ENCODE data around the gene SMCO2. TPM values are rescaled to one million over a fixed set of nuclear protein-coding genes. Genes with fewer than 3 reads are reported as not detected.

Gene SMCO2
- total RNA-seq (under 1 TPM in 1 of 2 donors, not detected in 1; 0.31 TPM), polyA plus RNA-seq (under 1 TPM; 0.16 to 0.33 TPM)
- long read RNA-seq, donor 1, result 0 reads
- long read RNA-seq, donor 2, result 0 reads
- long read RNA-seq, donor 3, result 0 reads
- long read RNA-seq, donor 4, result 0 reads
- long read RNA-seq, donor 5, partial matches to known transcripts, result 0 of 1 reads
- long read RNA-seq, donor 5, other reads (novel, unspliced or antisense), result 0 of 1 reads

DNA sequence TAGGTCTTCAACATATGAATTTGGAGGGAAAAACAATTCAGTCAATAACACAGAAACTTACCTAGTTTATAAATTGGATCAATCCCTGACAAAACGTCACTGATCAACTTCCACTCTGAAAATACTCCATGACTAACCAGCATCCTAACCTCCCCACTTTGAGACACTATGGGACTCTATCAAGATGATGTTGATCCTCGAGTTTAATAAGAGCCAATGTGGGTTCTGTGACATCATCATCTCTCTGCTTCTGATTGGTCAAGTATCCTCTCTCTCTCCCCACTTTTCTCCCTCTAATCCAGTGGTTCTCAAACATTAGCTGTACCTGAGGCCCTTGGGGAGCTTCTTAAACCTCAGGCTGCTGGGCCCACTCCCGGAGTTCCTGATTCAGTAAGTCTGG, at the start of gene SMCO2:
TSS of gene SMCO2 (plus strand) at position 301 of the 400 bp plus-strand sequence. CDS start 23,896 bp downstream, outside the sequence.
- ATAC-seq (ENCODE audit: insufficient read depth, low FRiP score) (no peak), DNase-seq (no peak)
- TF ChIP-seq, protein P1, sequence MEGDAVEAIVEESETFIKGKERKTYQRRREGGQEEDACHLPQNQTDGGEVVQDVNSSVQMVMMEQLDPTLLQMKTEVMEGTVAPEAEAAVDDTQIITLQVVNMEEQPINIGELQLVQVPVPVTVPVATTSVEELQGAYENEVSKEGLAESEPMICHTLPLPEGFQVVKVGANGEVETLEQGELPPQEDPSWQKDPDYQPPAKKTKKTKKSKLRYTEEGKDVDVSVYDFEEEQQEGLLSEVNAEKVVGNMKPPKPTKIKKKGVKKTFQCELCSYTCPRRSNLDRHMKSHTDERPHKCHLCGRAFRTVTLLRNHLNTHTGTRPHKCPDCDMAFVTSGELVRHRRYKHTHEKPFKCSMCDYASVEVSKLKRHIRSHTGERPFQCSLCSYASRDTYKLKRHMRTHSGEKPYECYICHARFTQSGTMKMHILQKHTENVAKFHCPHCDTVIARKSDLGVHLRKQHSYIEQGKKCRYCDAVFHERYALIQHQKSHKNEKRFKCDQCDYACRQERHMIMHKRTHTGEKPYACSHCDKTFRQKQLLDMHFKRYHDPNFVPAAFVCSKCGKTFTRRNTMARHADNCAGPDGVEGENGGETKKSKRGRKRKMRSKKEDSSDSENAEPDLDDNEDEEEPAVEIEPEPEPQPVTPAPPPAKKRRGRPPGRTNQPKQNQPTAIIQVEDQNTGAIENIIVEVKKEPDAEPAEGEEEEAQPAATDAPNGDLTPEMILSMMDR (IDR thresholded peaks at IDR 0.05; ENCODE audit: control extremely low read depth, extremely low read depth), result no peak
- H3K9ac ChIP-seq (ENCODE audit: insufficient read depth in 1 of 2, low read length in 2 of 2), result no peak within 1 kb of the TSS
- 93 to 99% methylated on average over 3 of the region's 3 CpGs for WGBS, 2 donors
- H3K27me3 ChIP-seq (ENCODE audit: control insufficient read depth in 3 of 3, insufficient read depth in 3 of 3, low read length in 2 of 3), result no peaks in the 10 kb centered on the region
- no peak within 1 kb of the TSS for H3K27ac ChIP-seq (ENCODE audit: low read depth in 1 of 2, low read length in 1 of 2)
- H3K4me3 ChIP-seq, result no peak within 1 kb of the TSS
- no peaks in the 10 kb centered on the region for H3K36me3 ChIP-seq (ENCODE audit: control insufficient read depth in 4 of 4, insufficient read depth in 4 of 4, low read length in 4 of 4)
- H3K4me1 ChIP-seq (ENCODE audit: control insufficient read depth in 5 of 5, insufficient read depth in 5 of 5, low read length in 5 of 5), result peaks cover 0 to 6% (median 0%) of the 10 kb centered on the region in 5 donors
- peaks cover 0 to 4% (median 2%) of the 10 kb centered on the region in 4 donors for H3K9me3 ChIP-seq (ENCODE audit: control insufficient read depth in 4 of 4, insufficient read depth in 3 of 4, low read length in 3 of 4)

GRCh38 chr12:27398466-27398865, 48.1 kb upstream of the SMCO2 start:
- 57 to 79% methylated on average over 2 of the region's 2 CpGs for WGBS, 2 donors
- no peaks in the 10 kb centered on the region for H3K36me3 ChIP-seq (ENCODE audit: control insufficient read depth in 4 of 4, insufficient read depth in 4 of 4, low read length in 4 of 4)

DNA sequence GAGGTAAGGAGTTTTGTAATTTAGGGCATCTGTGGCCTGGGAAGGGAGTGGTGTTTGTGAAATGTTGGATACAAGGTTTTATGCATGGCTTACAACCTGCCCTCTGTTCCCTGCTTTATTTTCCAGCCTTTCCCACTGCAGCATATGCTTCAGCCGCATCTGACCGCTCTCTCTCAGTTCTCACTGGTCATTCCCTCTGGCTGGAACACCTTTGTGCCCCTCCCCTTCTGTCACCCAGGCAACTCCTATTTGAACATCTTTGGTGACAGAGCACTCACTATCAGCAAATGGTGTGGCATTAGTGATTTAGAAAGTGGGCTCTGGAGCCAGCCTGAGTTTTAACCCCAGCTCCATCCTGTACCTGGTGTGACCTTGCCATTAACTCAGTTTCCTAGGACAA, 47.5 kb upstream of the SMCO2 start:
- Histone ChIP-seq H3K27me3 (ENCODE audit: control insufficient read depth in 3 of 3, insufficient read depth in 3 of 3, low read length in 2 of 3) (no peaks in the 10 kb centered on the region), H3K4me3 (no peak overlapping the region), H3K9me3 (ENCODE audit: control insufficient read depth in 4 of 4, insufficient read depth in 3 of 4, low read length in 3 of 4) (no peaks in the 10 kb centered on the region), H3K27ac (ENCODE audit: low read depth in 1 of 2, low read length in 1 of 2) (no peak overlapping the region), H3K36me3 (ENCODE audit: control insufficient read depth in 4 of 4, insufficient read depth in 4 of 4, low read length in 4 of 4) (no peaks in the 10 kb centered on the region), H3K9ac (ENCODE audit: insufficient read depth in 1 of 2, low read length in 2 of 2) (no peak overlapping the region), H3K4me1 (ENCODE audit: control insufficient read depth in 5 of 5, insufficient read depth in 5 of 5, low read length in 5 of 5) (peaks cover 0 to 4% (median 0%) of the 10 kb centered on the region in 5 donors)
- no peak for ATAC-seq (ENCODE audit: insufficient read depth, low FRiP score)
- WGBS, 2 donors, result 93 to 100% methylated on average over 2 of the region's 2 CpGs
- TF ChIP-seq, protein P1 (IDR thresholded peaks at IDR 0.05; ENCODE audit: control extremely low read depth, extremely low read depth), result no peak
- DNase-seq, result no peak

More at GRCh38 chr12:27398466-27398865, 48.1 kb upstream of the SMCO2 start:
- Histone ChIP-seq H3K9ac (ENCODE audit: insufficient read depth in 1 of 2, low read length in 2 of 2) (no peak overlapping the region), H3K27ac (ENCODE audit: low read depth in 1 of 2, low read length in 1 of 2) (no peak overlapping the region), H3K4me3 (no peak overlapping the region), H3K4me1 (ENCODE audit: control insufficient read depth in 5 of 5, insufficient read depth in 5 of 5, low read length in 5 of 5) (peaks cover 0 to 4% (median 0%) of the 10 kb centered on the region in 5 donors), H3K27me3 (ENCODE audit: control insufficient read depth in 3 of 3, insufficient read depth in 3 of 3, low read length in 2 of 3) (no peaks in the 10 kb centered on the region), H3K9me3 (ENCODE audit: control insufficient read depth in 4 of 4, insufficient read depth in 3 of 4, low read length in 3 of 4) (no peaks in the 10 kb centered on the region)
- ATAC-seq (ENCODE audit: insufficient read depth, low FRiP score) (no peak), DNase-seq (peak in 1 of 3 donors; percentile 7)
- TF ChIP-seq, protein P1 (IDR thresholded peaks at IDR 0.05; ENCODE audit: control extremely low read depth, extremely low read depth), result no peak

All from lung (tissue), 16 donors.